Neural progenitor cell (in vitro differentiated cells): ENCODE measurements around the gene KLHDC2. TPM values are rescaled to one million over a fixed set of nuclear protein-coding genes. Genes with fewer than 3 reads are reported as not detected.
"Not testable (repeated sequence)": the region's sequence is repeated elsewhere in the genome, so short reads cannot be mapped to it uniquely, and the experiment has no call there.

Experiments used
- DNase-seq: peaks from one replicate; pipeline ENCODE4 v3.0.0-alpha.2; 2016; ENCODE audit warnings: low spot score
- H2AFZ ChIP-seq: fragments of 200-600 bp; sonication (generic); replicated peaks from 2 replicates; pipeline ENCODE4 v1.6.1; 2016; ENCODE audit warnings: antibody characterized with exemption
- H3F3A ChIP-seq: fragments of 200-600 bp; sonication (generic); 2 replicates; pipeline ENCODE4 v1.6.1; 2016; ENCODE audit warnings: antibody characterized with exemption, low read depth
- H3K27ac ChIP-seq: fragments of 200-600 bp; sonication (generic); 2 replicates; pipeline ENCODE4 v1.5.1; 2016; ENCODE audit warnings: mild to moderate bottlenecking
- H3K27me3 ChIP-seq: fragments of 200-600 bp; sonication (generic); 2 replicates; pipeline ENCODE4 v1.6.1; 2016; ENCODE audit warnings: mild to moderate bottlenecking, moderate library complexity
- H3K36me3 ChIP-seq: fragments of 200-600 bp; sonication (generic); 2 replicates; pipeline ENCODE4 v1.5.1; 2016
- H3K4me1 ChIP-seq: fragments of 200-600 bp; sonication (generic); 2 replicates; pipeline ENCODE4 v1.6.1; 2016; ENCODE audit warnings: mixed run types
- H3K4me2 ChIP-seq: fragments of 200-600 bp; sonication (generic); 2 replicates; pipeline ENCODE4 v1.6.1; 2016
- H3K4me3 ChIP-seq: fragments of 200-600 bp; sonication (generic); 2 replicates; pipeline ENCODE4 v1.5.1; 2016
- H3K79me2 ChIP-seq: fragments of 200-600 bp; sonication (generic); 2 replicates; pipeline ENCODE4 v1.6.1; 2016; ENCODE audit warnings: low read depth
- H3K9ac ChIP-seq: fragments of 200-600 bp; sonication (generic); 2 replicates; pipeline ENCODE4 v1.6.1; 2016
- H3K9me3 ChIP-seq: fragments of 200-600 bp; sonication (generic); 2 replicates; pipeline ENCODE4 v1.5.1; 2016; ENCODE audit warnings: low read depth
- H4K20me1 ChIP-seq: fragments of 200-600 bp; sonication (generic); 2 replicates; pipeline ENCODE4 v1.6.1; 2016; ENCODE audit warnings: low read depth
- H3K27ac Mint-ChIP-seq: 3 replicates; pipeline ENCODE4 v1.8.0; 2021; ENCODE audit warnings: mixed read lengths
- H3K27me3 Mint-ChIP-seq: 2 replicates; pipeline ENCODE4 v1.8.0; 2022; ENCODE audit warnings: low read depth, mild to moderate bottlenecking, inconsistent platforms, moderate library complexity, mixed read lengths; ENCODE audit not compliant: insufficient read depth
- H3K36me3 Mint-ChIP-seq: 3 replicates; pipeline ENCODE4 v1.8.0; 2021; ENCODE audit warnings: mixed read lengths
- H3K4me1 Mint-ChIP-seq: 3 replicates; pipeline ENCODE4 v1.8.0; 2021; ENCODE audit warnings: mixed read lengths
- H3K4me3 Mint-ChIP-seq: 3 replicates; pipeline ENCODE4 v1.8.0; 2021; ENCODE audit warnings: mild to moderate bottlenecking, moderate library complexity, mixed read lengths
- H3K9me3 Mint-ChIP-seq: 3 replicates; pipeline ENCODE4 v1.8.0; 2020; ENCODE audit warnings: mixed read lengths
- EZH2 ChIP-seq: fragments of 200-600 bp; sonication (generic); IDR thresholded peaks from 2 replicates; pipeline ENCODE4 v1.6.1; 2017; ENCODE audit warnings: antibody characterized with exemption, mild to moderate bottlenecking, moderate library complexity
- EZH2phosphoT487 ChIP-seq: fragments of 200-600 bp; sonication (generic); IDR thresholded peaks from 2 replicates; pipeline ENCODE4 v1.6.1; 2017; ENCODE audit warnings: antibody characterized with exemption
- total RNA-seq: library from RNA; depleted of rRNA; stranded (reverse); fragments of >200 nt; gene quantifications from 2 replicates; pipeline ENCODE4 v1.2.3, GENCODE V29; 2015; ENCODE audit warnings: low replicate concordance
- TF ChIP-seq, protein P1 (sequence below): fragments of 200-600 bp; sonication (generic); IDR thresholded peaks from 2 replicates; pipeline ENCODE4 v1.5.1; 2017; ENCODE audit warnings: antibody characterized with exemption, mild to moderate bottlenecking

KLHDC2 gene
- total RNA-seq, 1 donor from 2014 or later, result 73.9 TPM

DNA sequence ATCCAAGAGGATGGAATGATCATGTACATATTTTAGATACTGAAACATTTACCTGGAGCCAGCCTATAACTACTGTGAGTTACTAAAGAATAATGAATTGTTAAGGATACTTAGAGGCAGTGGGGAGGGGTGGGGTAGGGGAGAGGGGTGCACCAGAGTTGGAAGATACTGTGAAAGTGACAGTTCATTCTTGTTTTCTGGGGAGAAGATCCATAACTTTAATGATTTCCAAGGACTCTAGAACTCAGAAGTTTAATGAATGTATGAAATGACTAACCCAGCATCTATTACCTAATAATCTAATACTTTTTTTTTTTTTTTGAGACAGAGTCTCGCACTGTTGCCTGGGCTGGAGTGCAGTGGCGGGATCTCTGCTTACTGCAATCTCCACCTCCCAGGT is 10.5 kb downstream of the KLHDC2 start:
- no peaks in the 10 kb centered on the region for H3K4me1 Mint-ChIP-seq
- H3F3A ChIP-seq, result peaks cover 39% of the 10 kb centered on the region
- no peaks in the 10 kb centered on the region for H4K20me1 ChIP-seq
- no peak overlapping the region for H3K9ac ChIP-seq
- H3K4me3 ChIP-seq, result no peak overlapping the region
- no peak overlapping the region for H3K27ac Mint-ChIP-seq
- H3K27ac ChIP-seq, result no peak overlapping the region
- no peak for DNase-seq
- H3K9me3 ChIP-seq, result no peaks in the 10 kb centered on the region
- H3K27me3 Mint-ChIP-seq, result no peaks in the 10 kb centered on the region
- H3K4me3 Mint-ChIP-seq, result no peak overlapping the region
- peaks cover 40% of the 10 kb centered on the region for H3K36me3 ChIP-seq
- no peaks in the 10 kb centered on the region for H3K9me3 Mint-ChIP-seq
- H3K79me2 ChIP-seq, result no peaks in the 10 kb centered on the region
- no peaks in the 10 kb centered on the region for H3K4me1 ChIP-seq
- peaks cover 28% of the 10 kb centered on the region for H3K36me3 Mint-ChIP-seq
- no peak overlapping the region for H2AFZ ChIP-seq
- TF ChIP-seq, protein P1, sequence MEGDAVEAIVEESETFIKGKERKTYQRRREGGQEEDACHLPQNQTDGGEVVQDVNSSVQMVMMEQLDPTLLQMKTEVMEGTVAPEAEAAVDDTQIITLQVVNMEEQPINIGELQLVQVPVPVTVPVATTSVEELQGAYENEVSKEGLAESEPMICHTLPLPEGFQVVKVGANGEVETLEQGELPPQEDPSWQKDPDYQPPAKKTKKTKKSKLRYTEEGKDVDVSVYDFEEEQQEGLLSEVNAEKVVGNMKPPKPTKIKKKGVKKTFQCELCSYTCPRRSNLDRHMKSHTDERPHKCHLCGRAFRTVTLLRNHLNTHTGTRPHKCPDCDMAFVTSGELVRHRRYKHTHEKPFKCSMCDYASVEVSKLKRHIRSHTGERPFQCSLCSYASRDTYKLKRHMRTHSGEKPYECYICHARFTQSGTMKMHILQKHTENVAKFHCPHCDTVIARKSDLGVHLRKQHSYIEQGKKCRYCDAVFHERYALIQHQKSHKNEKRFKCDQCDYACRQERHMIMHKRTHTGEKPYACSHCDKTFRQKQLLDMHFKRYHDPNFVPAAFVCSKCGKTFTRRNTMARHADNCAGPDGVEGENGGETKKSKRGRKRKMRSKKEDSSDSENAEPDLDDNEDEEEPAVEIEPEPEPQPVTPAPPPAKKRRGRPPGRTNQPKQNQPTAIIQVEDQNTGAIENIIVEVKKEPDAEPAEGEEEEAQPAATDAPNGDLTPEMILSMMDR, result no peak
- TF ChIP-seq EZH2phosphoT487, result no peak
- no peak for TF ChIP-seq EZH2
- no peaks in the 10 kb centered on the region for H3K27me3 ChIP-seq
- no peak overlapping the region for H3K4me2 ChIP-seq

DNA sequence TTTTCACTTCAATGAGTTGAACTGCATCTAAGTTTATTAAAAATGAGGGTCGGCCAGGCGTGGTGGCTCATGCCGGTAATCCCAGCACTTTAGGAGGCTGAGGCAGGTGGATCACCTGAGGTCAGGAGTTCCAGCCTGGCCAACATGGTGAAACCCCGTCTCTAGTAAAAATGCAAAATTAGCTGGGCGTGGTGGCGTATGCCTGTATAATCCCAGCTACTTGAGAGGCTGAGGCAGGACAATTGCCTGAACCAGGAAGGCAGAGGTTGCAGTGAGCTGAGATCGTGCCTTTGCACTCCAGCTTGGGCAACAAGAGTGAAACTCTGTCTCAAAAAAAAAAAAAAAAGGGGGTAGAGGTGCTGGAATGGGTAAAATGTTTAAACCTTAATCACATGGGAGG is 13.1 kb downstream of the KLHDC2 start:
- not testable (repeated sequence) for H3K27me3 Mint-ChIP-seq, H3K4me2 ChIP-seq, H3K4me1 Mint-ChIP-seq, H3K9me3 Mint-ChIP-seq, H3K4me1 ChIP-seq, H4K20me1 ChIP-seq, DNase-seq, H3K4me3 Mint-ChIP-seq, H3K4me3 ChIP-seq, H3K27ac Mint-ChIP-seq, H3K9me3 ChIP-seq, H2AFZ ChIP-seq, H3K27me3 ChIP-seq, H3K27ac ChIP-seq, H3K79me2 ChIP-seq, H3K9ac ChIP-seq
- peaks cover 28% of the 10 kb centered on the region for H3K36me3 Mint-ChIP-seq
- H3F3A ChIP-seq, result peaks cover 48% of the 10 kb centered on the region
- peaks cover 48% of the 10 kb centered on the region for H3K36me3 ChIP-seq

DNA sequence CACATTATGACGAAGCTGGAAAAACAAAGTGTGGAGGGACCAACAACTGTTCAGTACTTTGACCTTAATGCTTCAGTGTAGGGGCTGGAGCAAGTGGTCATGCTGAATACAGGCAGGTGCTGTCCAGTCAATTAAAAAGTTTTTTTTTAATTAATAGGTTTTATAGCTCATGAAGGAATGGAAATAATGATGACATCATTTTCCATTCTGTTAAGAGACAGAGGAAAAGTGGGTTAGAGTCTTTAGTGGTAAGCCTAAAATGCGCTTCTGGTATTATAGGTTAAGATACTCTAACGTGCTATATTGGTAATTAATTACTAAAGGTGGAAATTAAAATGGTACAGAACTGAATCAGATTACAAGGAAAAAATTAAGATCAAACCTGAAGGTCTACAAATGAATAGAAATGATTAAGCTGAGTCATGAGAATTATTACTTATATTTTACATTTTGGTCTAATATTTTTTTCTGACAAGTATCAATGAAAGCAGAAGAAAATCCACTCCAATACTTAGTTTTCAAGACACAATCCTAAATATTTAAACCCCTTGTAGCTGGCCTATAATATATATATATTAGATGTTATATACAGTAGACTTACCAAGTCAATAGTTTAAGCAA is 15.6 kb downstream of the KLHDC2 start:
- H3K79me2 ChIP-seq, result no peaks in the 10 kb centered on the region
- no peak overlapping the region for H3K27ac ChIP-seq
- Mint-ChIP-seq H3K27me3 (no peaks in the 10 kb centered on the region), H3K27ac (no peak overlapping the region), H3K36me3 (peaks cover 24% of the 10 kb centered on the region), H3K4me1 (no peaks in the 10 kb centered on the region), H3K4me3 (no peak overlapping the region), H3K9me3 (no peaks in the 10 kb centered on the region)
- no peaks in the 10 kb centered on the region for H3K9me3 ChIP-seq
- H3K9ac ChIP-seq, result no peak overlapping the region
- H3F3A ChIP-seq, result peaks cover 42% of the 10 kb centered on the region
- peaks cover 59% of the 10 kb centered on the region for H3K36me3 ChIP-seq
- H3K4me2 ChIP-seq, result no peak overlapping the region
- H3K4me1 ChIP-seq, result no peaks in the 10 kb centered on the region
- H3K4me3 ChIP-seq, result no peak overlapping the region
- TF ChIP-seq EZH2 (no peak), EZH2phosphoT487 (no peak)
- TF ChIP-seq, protein P1, result no peak
- H3K27me3 ChIP-seq, result no peaks in the 10 kb centered on the region
- no peak for DNase-seq
- no peak overlapping the region for H2AFZ ChIP-seq
- H4K20me1 ChIP-seq, result no peaks in the 10 kb centered on the region

DNA sequence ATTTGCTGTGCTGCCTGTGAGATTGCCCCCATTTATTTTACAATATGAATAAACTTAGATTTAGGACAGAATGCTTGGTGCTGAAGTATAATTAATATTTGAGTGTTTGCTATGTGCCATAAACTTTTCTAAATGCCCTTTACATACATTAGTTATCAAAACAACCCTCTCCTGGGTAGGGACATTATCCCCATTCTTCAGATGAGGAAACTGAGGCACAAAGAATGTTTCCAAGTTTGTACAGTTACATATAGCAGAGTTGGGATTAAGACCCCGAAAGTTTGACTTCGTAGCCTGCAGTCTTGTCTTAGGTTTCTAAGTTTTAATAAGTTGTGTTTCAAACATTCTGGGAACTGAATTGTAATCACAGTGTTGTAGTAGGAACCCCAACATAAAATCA is 18.4 kb downstream of the KLHDC2 start:
- Mint-ChIP-seq H3K27me3 (no peaks in the 10 kb centered on the region), H3K4me3 (no peak overlapping the region), H3K27ac (no peak overlapping the region), H3K4me1 (no peaks in the 10 kb centered on the region), H3K9me3 (no peaks in the 10 kb centered on the region), H3K36me3 (peaks cover 29% of the 10 kb centered on the region)
- Histone ChIP-seq H3K27me3 (no peaks in the 10 kb centered on the region), H4K20me1 (no peaks in the 10 kb centered on the region), H3K4me1 (no peaks in the 10 kb centered on the region), H3K36me3 (peaks cover 44% of the 10 kb centered on the region), H2AFZ (no peak overlapping the region), H3K79me2 (no peaks in the 10 kb centered on the region), H3K4me3 (no peak overlapping the region), H3K9ac (no peak overlapping the region), H3F3A (peaks cover 37% of the 10 kb centered on the region), H3K4me2 (no peak overlapping the region), H3K27ac (no peak overlapping the region), H3K9me3 (no peaks in the 10 kb centered on the region)
- TF ChIP-seq, protein P1, result no peak
- no peak for TF ChIP-seq EZH2phosphoT487
- TF ChIP-seq EZH2, result no peak
- no peak for DNase-seq
